DMS79 treated with DMSO at 0.1 percent for 48 hours (cell line): ENCODE data around the gene POU1F1.
A peak's percentile ranks its signal among the peaks of the same experiment; 100 is the strongest.
"Not testable (repeated sequence)": the region's sequence is repeated elsewhere in the genome, so short reads cannot be mapped to it uniquely, and the experiment has no call there.

Experiments
- DNase-seq: peaks from one replicate; lab custom pipeline; 2025; lab: John Stamatoyannopoulos, UW

POU1F1 gene

GRCh38 chr3:87250009-87250408 lies 26.4 kb downstream of the POU1F1 start:
- DNase-seq = no peak

GRCh38 chr3:87248831-87249230 lies 27.6 kb downstream of the POU1F1 start:
- DNase-seq = no peak

GRCh38 chr3:87248231-87248630 lies 28.2 kb downstream of the POU1F1 start:
- not testable (repeated sequence) for DNase-seq

GRCh38 chr3:87247430-87247773 lies 29.0 kb downstream of the POU1F1 start:
- no peak for DNase-seq

GRCh38 chr3:87246662-87247429 lies 29.5 kb downstream of the POU1F1 start:
- no peak for DNase-seq

GRCh38 chr3:87236093-87236492 lies 40.3 kb downstream of the POU1F1 start:
- no peak for DNase-seq

- no peak for DNase-seq
Observed at GRCh38 chr3:87233805-87234204, 42.6 kb downstream of the POU1F1 start.

- DNase-seq = no peak
Observed at GRCh38 chr3:87229113-87229512, 47.3 kb downstream of the POU1F1 start.

- no peak for DNase-seq
Observed at GRCh38 chr3:87228316-87228715, 48.1 kb downstream of the POU1F1 start.

GRCh38 chr3:87227835-87228144 lies 48.6 kb downstream of the POU1F1 start:
- DNase-seq = no peak

GRCh38 chr3:87227104-87227834 lies 49.1 kb downstream of the POU1F1 start, which contains the start of gene CHMP2B:
Gene CHMP2B, plus strand, starts transcription at chr3:87227309. Its CDS starts 214 bp downstream, at chr3:87227523.
- peak; percentile 60 for DNase-seq

- peak; percentile 0 for DNase-seq
Observed at GRCh38 chr3:87225659-87226058, 50.7 kb downstream of the POU1F1 start.

- no peak for DNase-seq
Observed at GRCh38 chr3:87219611-87220010, 56.8 kb downstream of the POU1F1 start.

- no peak for DNase-seq
Observed at GRCh38 chr3:87218560-87218959, 57.8 kb downstream of the POU1F1 start.
